HG03097 (cell line): ENCODE results near the gene KLHL26.
"Not testable (repeated sequence)": the region's sequence is repeated elsewhere in the genome, so short reads cannot be mapped to it uniquely, and the experiment has no call there.

Experiments used
- ATAC-seq: cut with Tn5 transposase; IDR thresholded peaks from one replicate; pipeline ENCODE4 v1.9.1; 2021; ENCODE audit not compliant: unreplicated experiment, low FRiP score

KLHL26 gene

GRCh38 chr19:18662972-18663732 is 26.3 kb downstream of the KLHL26 start:
- no peak for ATAC-seq

- no peak for ATAC-seq
These were observed 27.2 kb downstream of the KLHL26 start for GRCh38 chr19:18663940-18664530.

GRCh38 chr19:18665771-18666202 is 29.0 kb downstream of the KLHL26 start:
- no peak for ATAC-seq

GRCh38 chr19:18666317-18666716 is 29.5 kb downstream of the KLHL26 start:
- ATAC-seq, result no peak

GRCh38 chr19:18666784-18667183 is 30.0 kb downstream of the KLHL26 start:
- ATAC-seq, result no peak

GRCh38 chr19:18667531-18668251 is 30.9 kb downstream of the KLHL26 start:
- no peak for ATAC-seq

GRCh38 chr19:18668252-18668631 is 31.4 kb downstream of the KLHL26 start:
- ATAC-seq, result no peak

GRCh38 chr19:18668744-18669523 is 32.1 kb downstream of the KLHL26 start:
- ATAC-seq, result no peak

GRCh38 chr19:18669524-18669817 is 32.6 kb downstream of the KLHL26 start:
- ATAC-seq, result no peak

GRCh38 chr19:18669883-18670282 is 33.1 kb downstream of the KLHL26 start:
- no peak for ATAC-seq

GRCh38 chr19:18670312-18670711 is 33.5 kb downstream of the KLHL26 start:
- ATAC-seq, result no peak

- ATAC-seq, result no peak
These were observed 34.6 kb downstream of the KLHL26 start for GRCh38 chr19:18671303-18672043.

- no peak for ATAC-seq
These were observed 35.2 kb downstream of the KLHL26 start for GRCh38 chr19:18672044-18672451.

GRCh38 chr19:18672606-18673337 is 35.9 kb downstream of the KLHL26 start:
- ATAC-seq, result no peak

GRCh38 chr19:18674616-18675015 is 37.8 kb downstream of the KLHL26 start:
- no peak for ATAC-seq

GRCh38 chr19:18675779-18676178 is 39.0 kb downstream of the KLHL26 start:
- no peak for ATAC-seq

- no peak for ATAC-seq
These were observed 39.9 kb downstream of the KLHL26 start for GRCh38 chr19:18676692-18677091.

- no peak for ATAC-seq
These were observed 40.3 kb downstream of the KLHL26 start for GRCh38 chr19:18677156-18677555.

- not testable (repeated sequence) for ATAC-seq
These were observed 43.3 kb downstream of the KLHL26 start for GRCh38 chr19:18680148-18680547.

- no peak for ATAC-seq
These were observed 45.9 kb downstream of the KLHL26 start for GRCh38 chr19:18682807-18683108.
